Measurements from ENCODE around the gene PIAS1.

PIAS1 gene

DNA sequence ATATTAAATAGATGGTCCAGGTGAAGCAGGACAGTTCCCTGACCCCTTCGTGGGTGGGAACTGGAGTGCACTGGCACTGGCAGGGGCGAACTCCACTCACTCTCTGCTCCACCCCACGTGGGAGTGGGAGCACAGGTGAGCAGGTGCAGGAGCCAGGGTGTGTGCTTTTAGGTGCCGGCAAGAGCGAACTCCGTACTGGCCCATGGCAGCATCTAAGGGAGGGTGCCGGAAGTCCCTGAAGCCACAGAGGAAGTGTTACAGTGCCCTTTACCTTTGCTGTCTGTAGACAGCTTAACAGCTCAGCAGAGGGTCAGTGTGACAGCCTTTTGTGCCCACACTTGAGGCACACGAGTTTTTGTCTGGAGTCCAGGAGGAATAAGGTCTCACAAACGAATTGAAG lies 26.7 kb upstream of the PIAS1 start:
- TF ChIP-seq, protein P1, sequence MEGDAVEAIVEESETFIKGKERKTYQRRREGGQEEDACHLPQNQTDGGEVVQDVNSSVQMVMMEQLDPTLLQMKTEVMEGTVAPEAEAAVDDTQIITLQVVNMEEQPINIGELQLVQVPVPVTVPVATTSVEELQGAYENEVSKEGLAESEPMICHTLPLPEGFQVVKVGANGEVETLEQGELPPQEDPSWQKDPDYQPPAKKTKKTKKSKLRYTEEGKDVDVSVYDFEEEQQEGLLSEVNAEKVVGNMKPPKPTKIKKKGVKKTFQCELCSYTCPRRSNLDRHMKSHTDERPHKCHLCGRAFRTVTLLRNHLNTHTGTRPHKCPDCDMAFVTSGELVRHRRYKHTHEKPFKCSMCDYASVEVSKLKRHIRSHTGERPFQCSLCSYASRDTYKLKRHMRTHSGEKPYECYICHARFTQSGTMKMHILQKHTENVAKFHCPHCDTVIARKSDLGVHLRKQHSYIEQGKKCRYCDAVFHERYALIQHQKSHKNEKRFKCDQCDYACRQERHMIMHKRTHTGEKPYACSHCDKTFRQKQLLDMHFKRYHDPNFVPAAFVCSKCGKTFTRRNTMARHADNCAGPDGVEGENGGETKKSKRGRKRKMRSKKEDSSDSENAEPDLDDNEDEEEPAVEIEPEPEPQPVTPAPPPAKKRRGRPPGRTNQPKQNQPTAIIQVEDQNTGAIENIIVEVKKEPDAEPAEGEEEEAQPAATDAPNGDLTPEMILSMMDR (IDR thresholded peaks at IDR 0.05; ENCODE audit: low read depth, low read length, missing control alignments), result no peak
- no peak for DNase-seq (ENCODE audit: extremely low read depth, low read depth)

DNA sequence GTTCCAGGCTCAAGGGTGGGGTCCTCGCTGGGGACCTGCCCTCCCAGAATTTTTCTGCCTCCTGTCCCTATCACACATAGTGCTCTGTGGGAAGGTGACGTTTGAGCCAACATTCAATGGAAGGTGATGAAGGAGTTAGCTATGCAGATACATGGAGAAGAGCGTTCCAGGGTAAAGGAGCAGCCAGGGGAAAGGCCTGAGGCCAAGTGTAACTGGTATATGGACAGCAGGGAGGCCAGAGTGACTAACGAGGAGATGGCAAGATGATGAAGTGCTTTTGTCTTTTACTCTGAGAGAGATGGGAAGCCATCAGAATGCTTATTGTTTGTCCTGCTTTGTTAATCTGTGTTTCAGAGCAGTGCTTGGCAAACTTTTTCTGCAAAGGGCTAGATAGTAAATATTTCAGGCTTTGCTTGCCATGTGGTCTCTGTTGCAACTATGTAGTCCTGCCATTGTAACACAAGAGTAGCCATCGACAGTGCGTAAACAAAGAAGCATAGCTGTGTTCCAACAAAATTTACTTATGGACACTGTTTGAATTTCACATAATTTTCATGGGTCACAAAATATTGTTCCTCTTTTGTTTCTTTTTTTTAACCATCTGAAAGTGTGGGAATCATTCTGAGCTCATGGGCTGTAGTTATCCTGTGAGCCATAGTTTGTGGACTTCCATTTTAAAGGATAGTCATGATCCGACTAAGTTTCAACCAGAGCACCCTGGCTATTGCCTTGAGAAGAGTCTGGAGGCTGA lies 25.8 kb upstream of the PIAS1 start:
- no peak for DNase-seq (ENCODE audit: extremely low read depth, low read depth)
- TF ChIP-seq, protein P1 (IDR thresholded peaks at IDR 0.05; ENCODE audit: low read depth, low read length, missing control alignments), result no peak
- H3K4me3 ChIP-seq (replicated peaks; ENCODE audit: low read depth, low read length), result no peak overlapping the region

More for the DNA sequence above, 26.7 kb upstream of the PIAS1 start:
- H3K4me3 ChIP-seq (replicated peaks; ENCODE audit: low read depth, low read length), result no peak overlapping the region

DNA sequence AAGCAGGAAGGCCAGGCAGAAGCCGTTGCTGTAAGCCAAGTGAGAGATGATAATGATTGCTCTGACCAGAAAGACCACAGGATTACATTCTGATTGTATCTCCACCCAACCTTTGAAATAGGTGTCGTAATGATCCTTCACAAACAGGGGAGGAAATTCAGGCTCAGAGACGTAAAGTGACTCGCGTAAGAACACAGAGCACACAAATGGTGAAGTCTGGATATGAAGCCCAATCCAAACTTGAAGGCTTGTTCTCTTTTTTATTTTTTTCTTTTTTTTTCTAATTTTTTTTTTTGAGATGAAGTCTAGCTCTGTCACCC lies 25.3 kb upstream of the PIAS1 start:
- no peak overlapping the region for H3K4me3 ChIP-seq (replicated peaks; ENCODE audit: low read depth, low read length)
- TF ChIP-seq, protein P1 (IDR thresholded peaks at IDR 0.05; ENCODE audit: low read depth, low read length, missing control alignments), result no peak
- no peak for DNase-seq (ENCODE audit: extremely low read depth, low read depth)

DNA sequence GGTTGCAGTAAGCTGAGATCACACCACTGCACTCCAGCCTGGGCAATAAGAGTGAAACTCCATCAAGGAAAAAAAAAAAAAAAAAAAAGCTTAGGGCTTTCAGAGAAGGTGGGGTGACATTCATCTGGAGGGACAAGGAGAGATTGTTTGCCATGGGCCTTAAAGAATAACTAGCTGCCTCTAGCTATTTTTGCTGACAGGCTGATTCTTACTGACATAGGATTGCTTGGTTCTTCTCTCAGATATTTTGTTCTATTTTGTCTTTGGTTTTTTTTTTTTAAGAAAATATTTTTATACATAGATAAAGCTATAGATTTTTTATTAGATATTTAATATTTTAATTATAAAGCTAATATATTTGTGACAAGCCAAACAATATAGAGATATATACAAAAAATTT lies 24.2 kb upstream of the PIAS1 start:
- no peak overlapping the region for H3K4me3 ChIP-seq (replicated peaks; ENCODE audit: low read depth, low read length)
- no peak for DNase-seq (ENCODE audit: extremely low read depth, low read depth)
- TF ChIP-seq, protein P1 (IDR thresholded peaks at IDR 0.05; ENCODE audit: low read depth, low read length, missing control alignments), result no peak

DNA sequence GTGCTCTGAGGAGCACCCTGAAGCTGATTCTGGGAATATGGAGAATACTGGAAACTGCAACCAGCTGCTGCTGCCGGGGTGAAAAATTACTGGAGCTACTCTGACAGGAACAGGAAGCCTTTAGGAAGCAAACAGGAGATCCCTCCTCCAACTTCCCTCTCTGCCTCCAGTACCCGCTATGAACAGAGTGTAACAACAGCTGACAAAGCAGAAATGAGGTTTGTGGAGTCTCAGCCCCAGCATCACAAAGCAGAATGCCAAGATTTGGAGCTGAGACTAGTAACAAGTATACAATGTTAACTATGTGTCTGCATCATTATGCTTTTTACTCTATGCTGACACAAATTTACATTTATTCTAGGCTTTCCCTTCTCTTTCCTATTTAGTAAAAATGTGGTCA lies 22.7 kb upstream of the PIAS1 start:
- no peak for DNase-seq (ENCODE audit: extremely low read depth, low read depth)
- no peak overlapping the region for H3K4me3 ChIP-seq (replicated peaks; ENCODE audit: low read depth, low read length)
- TF ChIP-seq, protein P1 (IDR thresholded peaks at IDR 0.05; ENCODE audit: low read depth, low read length, missing control alignments), result no peak

DNA sequence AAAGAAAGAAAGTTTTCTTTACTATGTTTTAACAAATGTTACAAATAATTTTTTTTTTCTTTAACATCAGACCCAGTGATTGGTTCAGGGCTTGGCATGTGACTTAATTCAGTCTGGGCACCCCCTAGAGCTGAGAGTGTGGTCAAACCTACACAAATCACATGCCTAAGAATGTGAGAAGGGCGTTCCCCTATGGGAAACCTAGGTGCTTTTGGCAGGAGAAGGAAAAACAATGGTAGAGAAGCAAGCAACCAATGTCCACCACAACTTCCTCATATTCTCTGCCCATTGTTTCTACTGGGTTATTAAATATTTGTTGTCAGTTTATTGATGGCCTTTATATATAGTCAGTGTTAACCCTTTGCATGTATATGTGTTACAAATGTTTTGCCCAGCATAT lies 21.4 kb upstream of the PIAS1 start:
- no peak for DNase-seq (ENCODE audit: extremely low read depth, low read depth)
- TF ChIP-seq, protein P1 (IDR thresholded peaks at IDR 0.05; ENCODE audit: low read depth, low read length, missing control alignments), result no peak
- H3K4me3 ChIP-seq (replicated peaks; ENCODE audit: low read depth, low read length), result no peak overlapping the region

DNA sequence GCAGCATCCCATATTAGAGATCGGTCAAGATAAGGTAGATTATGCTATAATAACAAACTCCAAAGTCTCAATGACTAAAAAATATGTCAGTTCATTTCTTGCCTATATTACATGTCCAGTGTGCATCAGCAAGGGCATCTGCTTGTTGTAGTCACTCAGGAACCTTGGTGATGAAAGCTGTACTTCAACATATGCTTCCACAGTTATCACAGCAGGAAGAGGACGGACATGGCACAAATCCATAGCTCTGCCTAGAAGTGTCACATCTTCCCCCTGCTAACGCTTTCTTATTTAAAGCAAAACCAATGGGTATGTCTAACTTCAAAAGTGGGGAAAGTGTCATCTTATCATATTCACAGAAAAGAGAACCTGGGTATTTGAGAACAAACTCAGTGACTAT lies 20.0 kb upstream of the PIAS1 start:
- DNase-seq (ENCODE audit: extremely low read depth, low read depth), result no peak
- TF ChIP-seq, protein P1 (IDR thresholded peaks at IDR 0.05; ENCODE audit: low read depth, low read length, missing control alignments), result no peak
- H3K4me3 ChIP-seq (replicated peaks; ENCODE audit: low read depth, low read length), result no peak overlapping the region

Measured in HFF-Myc (cell line).